COLO668 (cell line): ENCODE data around the gene NFRKB.
A peak's percentile ranks its signal among the peaks of the same experiment; 100 is the strongest.

Experiments
- DNase-seq: peaks from one replicate; lab custom pipeline; 2025; ENCODE audit not compliant: unreplicated experiment; lab: John Stamatoyannopoulos, UW

NFRKB gene

DNA sequence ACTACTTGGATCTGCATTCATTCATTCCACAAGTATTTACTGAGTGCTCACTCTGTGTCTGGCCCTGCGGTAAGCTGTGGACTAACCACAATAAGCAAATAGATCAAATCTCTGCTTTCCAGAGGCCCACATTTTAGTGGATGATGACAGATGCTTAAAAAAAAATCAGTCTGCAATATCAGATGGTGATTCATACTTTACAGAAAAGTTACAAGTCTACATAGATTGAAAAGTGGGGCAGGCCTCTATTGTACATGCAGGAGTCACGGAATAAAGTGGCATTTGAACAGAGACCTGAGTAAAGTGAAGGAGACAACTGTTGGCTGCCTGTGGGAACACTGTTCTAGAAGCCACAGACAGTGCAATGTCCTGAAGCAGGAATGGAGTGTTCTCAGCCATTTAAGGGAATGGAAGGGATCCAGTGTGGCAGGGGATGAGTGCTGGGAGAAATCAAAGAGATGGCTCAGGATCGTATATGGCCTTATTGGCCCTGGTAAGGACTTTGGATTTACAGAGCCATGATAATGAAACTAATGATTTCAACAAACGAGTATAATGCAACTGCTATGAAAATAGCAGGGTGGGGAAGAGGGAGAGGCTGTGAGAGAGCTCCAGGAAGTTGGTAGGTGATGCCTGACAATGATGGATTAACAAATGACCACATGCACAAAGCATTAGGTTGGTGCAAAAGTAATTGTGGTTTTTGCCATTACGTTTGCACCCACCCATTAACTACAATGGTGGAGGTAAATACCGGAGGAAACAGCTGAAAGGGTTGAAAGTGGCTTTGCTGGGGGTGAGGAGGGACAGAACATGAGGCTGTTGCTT lies 48.7 kb downstream of the NFRKB start:
- DNase-seq = peak; percentile 27
